Ishikawa (cell line): Measurements from ENCODE around the gene C9orf72.

Source experiments
- CEBPB ChIP-seq: IDR thresholded peaks from 2 replicates; pipeline ENCODE4 v1.6.1; 2012
- EP300 ChIP-seq: IDR thresholded peaks from 2 replicates; pipeline ENCODE4 v1.6.1; 2012; ENCODE audit warnings: borderline replicate concordance
- TAF1 ChIP-seq: IDR thresholded peaks from 2 replicates; pipeline ENCODE4 v1.6.1; 2012; ENCODE audit warnings: low read depth, mild to moderate bottlenecking

GRCh38 chr9:27534658-27535209 lies 38.5 kb downstream of the C9orf72 start:
- no peak for TF ChIP-seq TAF1
- no peak for TF ChIP-seq CEBPB
- TF ChIP-seq EP300, result no peak
